GM21360 (cell line): Measurements from ENCODE around the gene KRT8.
"Not testable (repeated sequence)": the region's sequence is repeated elsewhere in the genome, so short reads cannot be mapped to it uniquely, and the experiment has no call there.

ENCODE experiments used
- ATAC-seq: cut with Tn5 transposase; IDR thresholded peaks from one replicate; pipeline ENCODE4 v1.9.1; 2021; ENCODE audit warnings: mild to moderate bottlenecking, moderate library complexity; ENCODE audit not compliant: unreplicated experiment

The KRT8 gene

GRCh38 chr12:52876372-52876771, 28.5 kb downstream of the KRT8 start:
- no peak for ATAC-seq

DNA sequence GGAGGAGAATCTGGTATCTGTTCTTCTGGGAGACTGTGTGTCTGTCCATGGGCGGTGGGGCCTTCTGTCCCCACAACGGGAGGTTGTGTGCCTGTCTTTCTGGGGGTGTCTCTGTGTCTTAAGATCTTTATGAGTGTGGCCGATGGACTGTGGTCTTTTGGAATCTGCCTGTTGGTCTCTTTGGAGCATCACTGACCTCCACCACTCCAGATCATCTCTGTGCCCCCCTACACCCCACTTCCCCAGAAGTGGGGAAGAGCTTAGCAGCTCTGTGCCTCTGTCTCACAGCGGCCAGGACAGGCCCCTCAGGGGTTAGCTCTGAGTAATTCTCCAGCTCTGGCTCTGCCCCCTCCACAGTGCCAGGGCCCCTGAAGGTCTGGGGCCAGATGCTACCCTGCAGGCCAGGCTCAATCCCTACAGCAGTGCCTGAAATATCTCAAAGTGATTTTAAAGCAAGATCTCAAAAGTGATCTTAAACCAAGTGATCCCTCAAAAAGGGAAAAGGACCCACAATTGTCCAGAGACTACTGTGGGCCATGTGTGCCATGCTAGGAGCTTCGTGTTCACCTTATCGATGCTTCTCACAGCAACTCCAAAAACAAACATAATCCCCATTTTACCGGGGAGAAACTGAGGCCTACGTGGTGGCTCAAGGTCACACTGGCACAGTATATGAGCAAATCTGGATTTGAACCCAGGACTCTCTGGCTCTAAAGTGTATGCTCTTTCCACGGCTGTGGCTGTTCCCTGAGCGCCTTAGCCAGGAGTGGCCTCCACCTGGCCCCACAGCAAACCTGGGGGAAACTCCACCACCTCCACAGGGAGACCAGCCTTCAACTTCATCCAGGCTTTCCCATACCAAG, 30.1 kb downstream of the KRT8 start:
- ATAC-seq = no peak

GRCh38 chr12:52873832-52874572, 30.9 kb downstream of the KRT8 start:
- no peak for ATAC-seq

GRCh38 chr12:52873513-52873831, 31.4 kb downstream of the KRT8 start:
- ATAC-seq = no peak

DNA sequence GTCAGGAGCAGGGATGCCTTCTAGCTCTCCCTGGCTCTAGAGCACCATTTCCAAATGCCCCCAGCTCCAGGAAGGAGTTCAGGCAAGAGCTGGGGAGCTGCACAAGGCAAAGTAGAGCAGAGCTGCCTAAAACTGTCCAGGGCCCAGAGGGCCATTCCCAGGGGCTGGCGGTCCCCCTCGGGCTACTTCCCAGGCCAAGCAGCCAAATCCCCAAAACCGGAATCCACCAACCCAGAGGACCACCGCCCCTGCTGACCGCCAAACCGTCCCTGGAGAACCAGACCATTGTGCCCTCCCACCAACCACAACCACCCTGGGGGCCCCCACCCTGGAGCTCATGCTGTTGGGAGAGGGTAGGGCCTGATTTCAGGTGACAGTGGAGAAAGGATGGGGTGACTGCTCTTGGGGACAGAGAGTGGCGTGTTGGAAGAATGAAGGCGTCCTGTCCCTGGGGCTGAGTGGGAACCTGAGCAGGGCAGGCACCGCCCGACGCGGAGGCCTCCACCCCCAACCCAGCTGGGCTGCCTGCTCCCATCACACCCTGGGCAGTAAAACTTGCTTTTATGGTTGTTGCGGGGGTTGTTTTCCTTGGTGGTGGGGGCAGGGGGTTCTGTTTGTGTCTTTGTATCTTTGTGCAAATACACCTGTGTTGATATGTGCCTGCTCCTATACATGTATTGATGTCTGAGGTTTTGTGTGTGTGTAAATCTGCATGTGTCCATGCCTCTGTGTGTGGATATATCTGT, 32.1 kb downstream of the KRT8 start:
- ATAC-seq = no peak

- no peak for ATAC-seq
These were observed 33.4 kb downstream of the KRT8 start for GRCh38 chr12:52871291-52872039.

DNA sequence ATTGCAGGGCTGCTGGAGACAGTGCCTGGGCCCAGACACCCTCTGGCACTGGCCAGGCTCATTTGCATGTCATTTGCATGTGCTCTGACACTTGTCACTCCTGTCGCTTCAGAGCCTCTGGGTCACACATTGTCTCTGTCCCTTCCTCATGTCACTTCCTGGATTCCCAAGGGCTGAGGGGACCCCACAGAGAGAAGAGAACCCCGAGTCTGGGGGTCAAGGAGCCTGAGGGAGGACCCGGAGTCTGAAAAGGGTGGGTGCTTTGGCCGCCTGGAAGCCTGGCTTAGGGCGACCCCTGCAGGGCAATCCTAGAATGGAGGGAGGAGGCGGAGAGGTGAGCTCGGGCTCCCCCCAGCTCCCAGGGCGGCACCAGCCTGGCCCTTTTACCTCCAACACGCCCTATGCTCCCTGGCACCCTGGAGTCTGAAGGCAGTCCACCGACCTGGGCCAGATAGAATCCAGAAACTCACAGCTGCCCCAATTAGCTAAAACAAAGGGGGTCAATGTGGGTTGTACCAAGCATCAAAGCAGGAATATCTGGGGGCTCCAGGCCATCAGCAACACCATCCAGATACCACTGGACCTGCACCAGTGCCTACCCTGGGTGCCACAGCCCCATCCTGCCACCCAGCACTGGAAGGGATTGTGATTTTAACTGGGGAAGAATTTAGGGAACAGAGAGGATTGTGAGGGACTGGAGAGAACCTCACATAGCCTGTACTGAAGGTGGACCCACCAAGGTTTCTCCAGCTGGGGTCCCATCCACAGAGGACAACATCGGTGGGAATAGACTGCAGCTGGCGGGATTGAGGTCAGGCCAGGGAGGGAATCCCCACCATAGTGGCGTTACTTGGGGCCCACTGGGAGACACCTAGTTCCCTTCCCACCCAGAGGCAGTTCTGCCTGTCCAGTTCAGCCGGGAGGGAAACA, 34.2 kb downstream of the KRT8 start:
- no peak for ATAC-seq

- no peak for ATAC-seq
These were observed 37.2 kb downstream of the KRT8 start for GRCh38 chr12:52867642-52868041.

GRCh38 chr12:52867152-52867551, 37.7 kb downstream of the KRT8 start:
- ATAC-seq = no peak

- no peak for ATAC-seq
These were observed 39.6 kb downstream of the KRT8 start for GRCh38 chr12:52865090-52865944.

DNA sequence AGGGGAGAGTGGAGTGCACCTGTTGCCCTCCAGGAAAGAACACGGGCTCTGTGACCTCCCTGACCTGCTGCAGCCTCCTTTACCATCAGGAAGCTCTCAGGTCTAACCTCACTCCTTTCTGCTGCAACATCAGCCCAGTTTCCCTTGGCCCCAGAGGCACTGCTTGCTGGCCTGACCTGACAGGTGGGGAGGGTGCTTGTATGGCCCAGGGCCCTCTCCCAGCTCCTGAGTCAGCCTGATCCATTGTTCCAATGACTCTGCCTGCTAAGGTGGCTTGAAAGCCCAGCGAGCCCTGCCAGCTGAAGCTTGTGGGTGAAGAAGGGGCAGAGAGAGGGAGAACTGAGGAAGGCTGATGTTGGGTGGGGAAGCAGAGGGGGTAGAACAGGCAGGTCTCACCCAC, 42.9 kb downstream of the KRT8 start:
- ATAC-seq = no peak

DNA sequence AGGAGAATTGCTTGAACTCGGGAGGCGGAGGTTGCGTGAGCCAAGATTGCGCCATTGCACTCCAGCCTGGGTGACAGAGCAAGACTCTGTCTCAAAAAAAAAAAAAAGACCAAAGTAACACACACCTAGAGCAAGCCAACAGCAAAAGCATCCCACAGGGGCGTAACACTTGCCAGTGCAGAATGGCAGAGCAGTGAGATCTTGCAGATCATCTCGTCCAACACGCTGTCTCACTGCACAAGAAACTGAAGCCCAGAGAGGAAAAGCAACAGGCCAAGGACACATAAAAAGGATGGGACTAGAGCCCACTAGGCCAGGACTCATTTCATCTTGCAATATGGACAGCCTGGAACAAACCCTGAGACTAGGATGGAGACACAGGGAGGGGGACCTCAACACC, 43.4 kb downstream of the KRT8 start:
- no peak for ATAC-seq

- ATAC-seq = no peak
These were observed 44.6 kb downstream of the KRT8 start for GRCh38 chr12:52860102-52860823.

GRCh38 chr12:52857500-52857899, 47.4 kb downstream of the KRT8 start:
- ATAC-seq = no peak

DNA sequence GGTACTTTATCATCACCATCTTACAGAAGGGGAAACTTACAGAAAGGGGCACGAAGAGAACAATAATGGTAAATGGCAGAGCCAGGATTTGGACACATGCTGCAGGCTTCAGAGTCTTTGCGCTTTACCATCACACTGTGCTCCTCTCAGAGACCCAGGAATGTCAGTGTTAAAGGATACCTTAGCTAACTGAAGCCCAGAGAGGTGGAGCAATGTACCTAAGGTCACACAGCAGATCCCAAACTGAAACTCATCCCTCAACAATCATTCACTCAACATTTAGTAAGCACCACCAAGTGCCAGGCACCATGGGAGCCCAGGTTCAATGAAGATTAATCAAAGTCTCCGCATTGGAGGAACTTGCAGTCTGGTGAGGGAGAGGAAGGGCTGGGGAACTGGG, 48.1 kb downstream of the KRT8 start:
- no peak for ATAC-seq

GRCh38 chr12:52856077-52856476, 48.8 kb downstream of the KRT8 start:
- ATAC-seq = not testable (repeated sequence)

- no peak for ATAC-seq
These were observed 53.1 kb downstream of the KRT8 start for GRCh38 chr12:52851787-52852186.

DNA sequence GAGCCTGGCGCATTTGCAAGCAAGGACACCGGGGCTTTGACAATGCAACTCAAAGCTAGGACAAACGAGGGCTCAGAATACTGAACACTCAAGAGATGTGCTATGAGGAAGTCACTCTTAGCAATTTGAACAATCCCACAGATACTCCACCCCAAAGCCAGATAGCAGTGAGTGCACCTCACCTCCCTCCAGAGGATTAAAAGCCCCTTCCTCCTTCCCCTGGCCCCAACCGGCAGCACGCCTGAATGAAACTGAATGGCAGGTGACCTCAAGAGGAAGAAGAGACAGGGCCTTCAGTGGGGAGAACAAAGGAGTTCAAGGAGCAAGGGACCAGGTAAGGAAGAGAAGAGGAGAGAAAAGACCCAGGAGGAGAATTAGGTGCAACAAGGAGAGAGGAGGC, 54.2 kb downstream of the KRT8 start:
- no peak for ATAC-seq
